ENCODE data around the gene CUX1. TPM values are rescaled to one million over a fixed set of nuclear protein-coding genes. Genes with fewer than 3 reads are reported as not detected.
"Not testable (repeated sequence)": the region's sequence is repeated elsewhere in the genome, so short reads cannot be mapped to it uniquely, and the experiment has no call there.

The CUX1 gene
- polyA plus RNA-seq, 3 donors from 2014 or later: 3.1 to 25.9 (median 12.5) TPM

DNA sequence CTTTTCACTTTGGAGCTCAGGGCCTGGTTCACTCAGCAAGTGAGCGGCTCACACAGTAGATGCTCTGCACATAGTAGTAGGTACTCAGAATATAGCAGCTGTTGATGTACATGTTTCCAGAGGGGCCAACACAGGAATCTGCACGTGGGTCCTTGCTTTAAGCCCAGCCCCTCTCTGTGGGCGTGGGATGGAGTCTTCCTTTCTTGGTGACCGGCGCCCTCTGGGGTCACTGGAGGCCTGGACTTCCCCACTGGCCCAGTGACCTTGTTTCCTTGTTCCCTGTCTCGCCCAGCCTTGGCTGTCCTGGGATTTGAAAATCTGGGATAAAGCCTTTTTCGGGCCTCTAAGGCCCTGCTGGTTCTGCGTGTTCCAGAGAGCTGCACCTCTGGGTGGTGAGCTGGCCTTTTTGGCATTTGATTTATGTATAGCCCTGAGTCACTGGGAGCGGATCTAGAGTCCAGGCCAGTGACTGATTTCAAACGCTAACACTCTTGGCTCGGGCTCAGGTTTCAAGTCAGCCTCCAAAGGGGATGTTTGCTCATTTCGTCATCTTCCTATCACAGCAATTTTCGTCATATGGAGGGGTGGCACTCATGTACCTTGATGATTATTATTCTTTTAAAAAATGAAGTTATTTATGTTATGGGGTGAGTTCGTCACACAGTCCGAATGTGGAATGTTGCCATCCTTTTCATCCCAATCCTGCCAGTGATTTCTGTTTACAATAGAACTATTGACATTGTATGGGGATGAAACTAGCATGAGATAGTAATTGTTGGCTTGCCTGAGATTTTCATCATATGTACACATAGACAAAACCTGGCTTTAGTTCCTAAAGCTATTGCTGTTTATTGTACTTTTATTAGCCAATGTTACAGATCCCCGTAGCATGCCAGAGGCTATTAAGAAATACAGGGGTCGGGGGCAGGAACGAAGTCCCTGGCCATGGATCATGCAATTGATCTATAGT is 65.5 kb downstream of the CUX1 start:
- no peak overlapping the region for H3K4me3 Mint-ChIP-seq

DNA sequence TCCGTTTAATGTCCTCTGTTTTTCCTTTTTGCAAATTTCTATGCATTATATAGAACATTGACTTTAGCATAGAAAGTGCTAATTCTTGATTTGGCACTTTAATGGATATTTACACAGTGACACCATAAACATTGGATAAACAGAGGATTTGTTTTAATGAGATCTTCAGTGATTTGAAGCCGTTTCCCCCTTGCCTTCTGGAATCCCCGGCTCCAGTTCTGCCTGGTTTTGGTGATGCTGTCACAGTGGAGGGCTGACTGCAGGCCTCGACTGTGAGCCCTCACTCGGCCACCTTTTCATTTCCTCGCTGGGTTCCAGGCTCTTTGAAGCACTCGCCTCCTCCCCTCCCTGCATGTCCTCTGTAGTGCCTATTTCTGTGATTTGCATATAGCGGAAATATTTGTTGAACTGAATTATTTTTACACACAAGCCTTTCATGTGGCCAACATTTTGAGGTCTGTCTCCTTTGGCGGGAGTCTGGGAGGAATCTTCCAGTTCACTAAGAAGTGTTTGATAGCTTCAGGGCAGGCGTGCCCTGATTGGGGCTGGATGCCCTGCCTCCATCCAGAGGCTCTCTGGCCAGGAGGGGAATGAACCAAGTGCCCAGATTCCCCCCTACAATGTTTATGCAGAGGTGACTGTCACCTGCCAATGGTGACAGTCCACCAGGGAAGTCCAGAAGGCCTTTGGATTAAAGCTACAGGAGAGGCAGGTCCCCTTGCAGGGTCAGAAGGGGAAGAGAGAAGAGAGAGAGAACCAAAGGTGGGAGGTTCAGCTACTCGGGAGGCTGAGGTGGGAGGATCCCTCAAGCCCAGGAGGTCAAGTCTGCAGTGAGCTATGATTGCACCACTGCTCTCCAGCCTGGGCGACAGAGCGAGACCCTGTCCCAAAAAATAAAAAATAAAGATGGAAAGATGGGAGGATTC is 67.5 kb downstream of the CUX1 start:
- peaks cover 20 to 40% of the 10 kb centered on the region in 2 donors for H3K4me1 Mint-ChIP-seq
- DNase-seq: no peak

More for the DNA sequence above, 65.5 kb downstream of the CUX1 start:
- Mint-ChIP-seq H3K9me3 (no peaks in the 10 kb centered on the region), H3K36me3 (no peaks in the 10 kb centered on the region), H3K27me3 (ENCODE audit: low read depth in 3 of 3) (peaks cover 0 to 2% (median 0%) of the 10 kb centered on the region in 3 donors), H3K4me1 (peaks cover 21 to 39% of the 10 kb centered on the region in 2 donors), H3K27ac (no peak overlapping the region)
- DNase-seq: no peak

DNA sequence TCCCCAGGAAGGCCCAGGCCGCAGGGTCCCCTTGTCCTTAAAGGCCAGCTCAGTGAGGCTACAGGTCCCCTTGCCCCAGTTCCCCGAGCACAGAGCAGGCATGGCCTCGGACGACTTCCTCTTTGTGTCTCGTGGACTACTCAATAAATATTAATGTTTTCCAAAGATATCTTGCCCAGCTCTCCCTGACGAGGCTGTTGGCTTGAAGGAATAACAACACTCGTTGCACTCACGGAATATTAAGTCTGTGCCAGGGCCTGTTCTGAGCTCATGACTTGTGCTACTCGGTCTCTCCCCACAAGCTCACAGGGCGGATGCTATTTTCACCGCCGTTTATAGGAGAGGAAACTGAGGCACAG is 68.2 kb downstream of the CUX1 start:
- H3K36me3 Mint-ChIP-seq: no peaks in the 10 kb centered on the region
- no peak for DNase-seq
- H3K4me1 Mint-ChIP-seq: peaks cover 18 to 40% of the 10 kb centered on the region in 2 donors
- no peak overlapping the region for H3K27ac Mint-ChIP-seq
- H3K4me3 Mint-ChIP-seq: no peak overlapping the region
- peaks cover 0 to 2% (median 0%) of the 10 kb centered on the region in 3 donors for H3K27me3 Mint-ChIP-seq (ENCODE audit: low read depth in 3 of 3)
- H3K9me3 Mint-ChIP-seq: no peaks in the 10 kb centered on the region

More for the DNA sequence above, 67.5 kb downstream of the CUX1 start:
- H3K36me3 Mint-ChIP-seq: no peaks in the 10 kb centered on the region
- H3K9me3 Mint-ChIP-seq: no peaks in the 10 kb centered on the region
- H3K27ac Mint-ChIP-seq: peak overlapping the region in 5 of 6 donors; percentile 22 to 71 (median 55)
- H3K4me3 Mint-ChIP-seq: peak overlapping the region in 1 of 5 donors; percentile 38
- peaks cover 0 to 2% (median 0%) of the 10 kb centered on the region in 3 donors for H3K27me3 Mint-ChIP-seq (ENCODE audit: low read depth in 3 of 3)

DNA sequence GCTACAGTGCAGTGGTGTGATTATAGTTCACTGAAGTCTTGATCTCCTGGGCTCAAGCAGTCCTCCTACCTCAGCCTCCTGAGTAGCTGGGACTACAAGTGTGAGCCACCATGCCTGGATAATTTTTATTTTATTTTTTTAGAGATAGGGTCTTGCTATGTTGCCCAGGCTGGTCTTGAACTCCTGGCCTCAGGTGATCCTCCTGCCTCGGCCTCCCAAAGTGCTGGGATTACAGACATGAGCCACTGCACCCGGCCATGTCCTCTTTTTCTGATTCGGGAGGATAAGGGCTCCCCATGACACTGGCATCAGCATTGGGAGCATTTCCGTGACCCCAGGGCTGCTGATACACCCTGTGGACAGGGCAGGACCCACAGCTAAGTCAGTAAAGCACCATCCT is 69.9 kb downstream of the CUX1 start:
- H3K4me1 Mint-ChIP-seq: peaks cover 19 to 46% of the 10 kb centered on the region in 2 donors
- not testable (repeated sequence) for H3K4me3 Mint-ChIP-seq; H3K36me3 Mint-ChIP-seq; DNase-seq; H3K27ac Mint-ChIP-seq; H3K27me3 Mint-ChIP-seq (ENCODE audit: low read depth in 3 of 3); H3K9me3 Mint-ChIP-seq

DNA sequence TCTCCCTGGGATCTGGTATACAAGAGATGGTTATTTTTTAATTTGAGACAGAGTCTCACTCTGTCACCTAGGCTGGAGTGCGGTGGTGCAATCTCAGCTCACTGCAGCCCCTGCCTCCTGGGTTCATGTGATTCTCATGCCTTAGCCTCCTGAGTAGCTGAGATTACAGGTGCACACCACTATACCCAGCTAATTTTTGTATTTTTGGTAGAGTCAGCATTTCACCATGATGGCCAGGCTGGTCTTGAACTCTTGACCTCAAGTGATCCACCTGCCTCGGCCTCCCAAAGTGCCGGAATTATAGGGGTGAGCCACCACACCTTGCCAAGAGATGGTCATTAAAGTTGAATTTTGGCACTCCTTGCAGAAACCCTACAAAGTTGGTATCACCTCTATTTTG is 71.1 kb downstream of the CUX1 start:
- not testable (repeated sequence) for H3K9me3 Mint-ChIP-seq; H3K36me3 Mint-ChIP-seq; H3K4me3 Mint-ChIP-seq; H3K27me3 Mint-ChIP-seq (ENCODE audit: low read depth in 3 of 3); DNase-seq
- peaks cover 19 to 48% of the 10 kb centered on the region in 2 donors for H3K4me1 Mint-ChIP-seq
- H3K27ac Mint-ChIP-seq: peak overlapping the region in 1 of 6 donors; percentile 38

DNA sequence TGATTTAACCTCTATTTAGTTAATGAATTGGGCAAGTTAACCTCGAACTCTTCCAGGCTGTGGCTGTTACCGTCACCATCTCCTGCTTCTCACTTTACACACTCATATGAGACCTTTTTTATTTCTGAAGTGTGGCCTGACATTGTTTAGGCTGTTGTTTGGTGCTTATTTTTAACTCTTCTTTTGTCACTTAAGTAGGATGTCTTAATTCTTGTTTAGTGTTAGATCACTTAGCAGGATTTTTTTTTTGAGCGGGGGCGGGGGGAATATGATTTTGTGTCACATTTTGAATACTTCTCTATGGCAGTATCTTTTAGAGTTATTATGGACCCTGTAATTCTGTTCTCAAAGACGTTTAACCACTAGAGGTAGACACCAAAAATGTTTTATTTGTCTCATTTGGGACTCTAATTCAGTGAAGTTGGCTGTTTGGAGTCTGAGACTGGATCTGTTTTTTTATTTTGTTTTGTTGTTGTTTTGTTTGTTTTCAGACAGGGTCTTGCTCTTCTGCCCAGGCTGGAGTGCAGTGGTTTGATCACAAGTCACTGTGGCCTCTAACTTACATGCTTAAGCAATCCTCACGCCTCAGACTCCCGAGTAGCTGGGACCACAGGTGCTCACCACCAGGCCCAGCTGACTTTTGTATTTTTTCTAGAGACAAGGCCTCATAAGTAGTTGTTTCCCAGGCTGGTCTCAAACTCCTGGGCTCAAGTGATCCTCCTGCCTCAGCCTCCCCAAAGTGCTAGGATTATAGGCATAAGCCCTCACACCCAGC is 73.5 kb downstream of the CUX1 start:
- no peak overlapping the region for H3K4me3 Mint-ChIP-seq
- no peaks in the 10 kb centered on the region for H3K36me3 Mint-ChIP-seq
- no peaks in the 10 kb centered on the region for H3K9me3 Mint-ChIP-seq
- H3K27me3 Mint-ChIP-seq (ENCODE audit: low read depth in 3 of 3): peaks cover 0 to 2% (median 2%) of the 10 kb centered on the region in 3 donors
- H3K27ac Mint-ChIP-seq: peak overlapping the region in 1 of 6 donors; percentile 2
- DNase-seq: no peak
- peaks cover 6 to 33% of the 10 kb centered on the region in 2 donors for H3K4me1 Mint-ChIP-seq

DNA sequence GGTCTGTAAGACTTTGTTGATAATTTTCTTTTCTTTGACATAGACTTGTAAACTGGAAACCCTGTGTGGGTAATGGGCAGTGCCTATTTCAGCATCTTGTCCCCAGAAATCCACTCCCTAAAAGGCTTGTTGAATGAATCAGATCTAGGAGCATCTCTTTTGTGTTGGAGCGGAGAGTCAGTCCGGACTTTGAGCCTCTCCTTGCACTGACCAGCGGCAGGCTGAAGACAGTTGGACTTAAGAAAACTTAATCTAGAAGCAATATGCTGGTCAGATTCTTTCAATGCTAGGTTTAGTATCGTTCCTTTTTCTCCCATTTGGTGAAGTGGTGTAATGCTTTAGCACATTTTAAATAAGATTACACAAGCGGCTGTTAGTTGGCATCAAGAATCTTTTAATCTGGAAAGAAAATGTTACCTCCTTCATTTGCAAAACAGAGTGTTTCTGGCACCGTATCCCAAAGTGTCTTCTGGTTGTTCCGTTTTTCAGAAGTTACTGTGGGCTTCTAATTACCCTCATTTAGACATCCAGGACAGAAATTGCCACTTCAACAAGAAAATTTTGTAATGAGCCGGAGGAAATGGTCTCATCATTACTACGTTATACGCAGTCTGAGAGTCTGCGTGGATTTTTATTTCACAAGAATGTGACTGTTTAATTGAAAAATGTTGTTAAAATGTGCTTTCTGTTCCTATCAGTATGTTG is 74.7 kb downstream of the CUX1 start:
- peaks cover 0 to 2% (median 2%) of the 10 kb centered on the region in 3 donors for H3K27me3 Mint-ChIP-seq (ENCODE audit: low read depth in 3 of 3)
- H3K9me3 Mint-ChIP-seq: no peaks in the 10 kb centered on the region
- H3K27ac Mint-ChIP-seq: no peak overlapping the region
- H3K4me3 Mint-ChIP-seq: no peak overlapping the region
- H3K4me1 Mint-ChIP-seq: peaks cover 9 to 40% of the 10 kb centered on the region in 2 donors
- no peak for DNase-seq
- H3K36me3 Mint-ChIP-seq: no peaks in the 10 kb centered on the region

DNA sequence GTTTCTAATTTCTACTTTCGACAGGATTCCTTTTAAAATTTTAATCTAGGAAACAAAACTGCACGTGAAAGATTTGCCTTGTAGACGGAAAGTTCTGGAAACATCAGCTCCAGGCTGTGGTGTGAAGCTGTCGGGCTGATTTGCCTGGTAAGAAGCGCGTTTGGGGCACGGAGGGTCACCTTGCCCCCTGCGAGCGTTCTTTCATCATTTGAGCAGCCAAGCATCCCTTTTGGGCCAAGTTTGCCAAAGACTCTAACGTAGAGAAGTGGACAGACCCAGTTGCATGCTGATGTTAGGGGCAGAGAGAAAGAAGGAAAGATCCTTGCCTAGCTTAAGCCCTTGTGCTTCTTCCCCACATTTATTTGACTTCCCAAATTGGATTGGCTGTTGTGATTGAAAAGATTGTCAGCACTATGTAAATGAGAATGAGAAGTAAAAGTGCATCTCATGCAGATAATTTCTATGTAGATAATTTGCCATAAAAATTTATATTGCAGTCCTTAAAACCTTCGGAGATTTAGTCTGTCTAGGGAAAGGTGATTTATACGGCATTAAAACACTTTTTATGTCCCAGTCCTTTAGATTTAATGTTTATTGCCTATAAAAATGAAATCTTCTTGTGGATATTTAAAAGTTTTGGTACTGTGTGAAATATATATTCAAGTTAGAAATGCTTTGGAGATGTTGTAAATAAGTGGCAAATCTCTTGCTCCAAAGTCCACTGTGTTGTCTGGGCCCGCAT is 76.1 kb downstream of the CUX1 start:
- no peak overlapping the region for H3K27ac Mint-ChIP-seq
- H3K4me3 Mint-ChIP-seq: no peak overlapping the region
- no peaks in the 10 kb centered on the region for H3K36me3 Mint-ChIP-seq
- DNase-seq: no peak
- H3K9me3 Mint-ChIP-seq: no peaks in the 10 kb centered on the region
- peaks cover 0 to 2% (median 2%) of the 10 kb centered on the region in 3 donors for H3K27me3 Mint-ChIP-seq (ENCODE audit: low read depth in 3 of 3)
- H3K4me1 Mint-ChIP-seq: peaks cover 13 to 40% of the 10 kb centered on the region in 2 donors

DNA sequence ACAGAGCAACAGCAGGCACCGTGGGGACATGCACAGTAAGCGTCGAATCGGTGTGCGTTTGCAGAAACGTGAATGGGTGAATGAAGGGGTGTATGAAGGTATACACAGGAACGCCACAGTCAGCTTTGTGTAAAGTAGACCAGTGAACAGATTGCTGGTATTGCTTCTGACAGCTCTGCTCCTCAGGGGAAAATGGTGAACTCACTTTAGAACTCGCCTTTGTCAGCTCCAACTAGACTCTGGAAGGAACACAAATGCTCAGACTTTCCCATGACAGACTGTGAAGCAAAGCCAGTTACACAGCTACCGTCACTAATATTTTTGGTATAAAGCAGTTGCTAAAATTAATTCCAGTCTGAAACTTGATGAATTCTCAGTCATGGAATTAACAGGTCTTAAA is 78.9 kb downstream of the CUX1 start:
- Mint-ChIP-seq H3K27me3 (ENCODE audit: low read depth in 3 of 3) (peaks cover 0 to 6% (median 2%) of the 10 kb centered on the region in 3 donors), H3K27ac (no peak overlapping the region), H3K9me3 (no peaks in the 10 kb centered on the region), H3K4me3 (no peak overlapping the region), H3K4me1 (peaks cover 11 to 39% of the 10 kb centered on the region in 2 donors), H3K36me3 (no peaks in the 10 kb centered on the region)
- DNase-seq: no peak

DNA sequence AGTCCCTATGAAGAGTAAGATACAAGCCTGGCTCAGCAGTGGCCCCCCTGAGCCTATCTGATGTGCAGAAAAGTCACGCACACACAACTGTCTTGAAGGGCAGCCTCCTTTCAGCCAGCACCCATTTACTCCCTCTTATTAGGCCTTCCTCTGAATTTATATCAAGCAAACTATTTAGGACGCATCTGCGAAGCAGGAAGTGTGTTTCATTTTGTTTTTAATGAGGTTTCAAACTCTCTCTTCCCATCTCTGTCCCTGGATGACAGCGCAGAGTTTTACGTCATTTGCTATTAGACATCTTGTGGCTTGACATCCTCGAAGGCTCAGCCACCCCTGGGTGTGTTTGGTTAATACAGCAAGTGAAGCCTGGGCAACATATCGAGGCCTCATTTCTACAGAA is 79.5 kb downstream of the CUX1 start:
- DNase-seq: no peak
- no peak overlapping the region for H3K4me3 Mint-ChIP-seq
- peaks cover 10 to 35% of the 10 kb centered on the region in 2 donors for H3K4me1 Mint-ChIP-seq
- no peaks in the 10 kb centered on the region for H3K9me3 Mint-ChIP-seq
- no peak overlapping the region for H3K27ac Mint-ChIP-seq
- no peaks in the 10 kb centered on the region for H3K36me3 Mint-ChIP-seq
- peaks cover 0 to 6% (median 2%) of the 10 kb centered on the region in 3 donors for H3K27me3 Mint-ChIP-seq (ENCODE audit: low read depth in 3 of 3)

DNA sequence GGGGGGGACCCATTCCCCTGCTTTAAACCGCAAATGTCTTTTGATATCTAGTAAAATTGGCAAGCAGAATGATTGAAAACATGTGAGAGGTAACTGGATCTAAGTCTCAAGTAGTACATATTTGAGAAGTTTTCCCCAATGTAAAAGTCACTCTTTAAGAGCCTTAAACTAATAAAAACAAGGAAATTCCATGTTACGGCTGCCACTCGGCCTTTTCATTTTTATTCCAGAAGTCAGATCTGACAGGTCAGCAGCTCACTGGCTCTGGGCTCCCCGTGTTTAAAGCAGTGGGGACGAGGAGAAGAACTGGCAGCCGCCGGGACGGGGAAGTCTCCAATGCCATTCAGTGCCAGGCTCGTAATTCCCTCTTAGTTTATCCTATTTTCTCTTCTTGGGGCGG is 80.7 kb downstream of the CUX1 start:
- H3K27me3 Mint-ChIP-seq (ENCODE audit: low read depth in 3 of 3): peaks cover 0 to 6% (median 2%) of the 10 kb centered on the region in 3 donors
- no peak overlapping the region for H3K27ac Mint-ChIP-seq
- no peak overlapping the region for H3K4me3 Mint-ChIP-seq
- peaks cover 17 to 41% of the 10 kb centered on the region in 2 donors for H3K4me1 Mint-ChIP-seq
- DNase-seq: no peak
- no peaks in the 10 kb centered on the region for H3K9me3 Mint-ChIP-seq
- no peaks in the 10 kb centered on the region for H3K36me3 Mint-ChIP-seq

DNA sequence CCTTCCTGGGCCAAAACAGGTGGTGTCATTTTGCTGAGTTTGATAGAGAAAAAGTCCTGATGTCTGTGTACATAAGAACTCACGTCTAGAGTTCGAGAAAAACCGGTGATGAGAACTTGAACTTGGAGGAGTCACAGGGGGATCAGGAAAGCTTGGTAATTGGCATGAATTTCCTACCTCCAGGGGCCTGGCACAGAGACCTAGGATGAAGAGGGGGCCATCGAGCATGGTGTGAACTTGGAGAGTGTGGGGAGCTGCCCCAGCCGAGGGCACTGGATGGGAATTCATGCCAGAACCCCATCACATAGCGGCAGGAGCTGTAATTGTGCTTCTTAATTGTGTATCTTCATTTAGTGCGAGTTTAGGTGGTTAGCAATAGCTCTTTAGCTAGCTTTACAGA is 82.2 kb downstream of the CUX1 start:
- Mint-ChIP-seq H3K4me1 (peaks cover 19 to 48% of the 10 kb centered on the region in 2 donors), H3K9me3 (no peaks in the 10 kb centered on the region), H3K27ac (peak overlapping the region in 1 of 6 donors; percentile 22), H3K4me3 (no peak overlapping the region), H3K36me3 (no peaks in the 10 kb centered on the region), H3K27me3 (ENCODE audit: low read depth in 3 of 3) (peaks cover 2 to 4% (median 2%) of the 10 kb centered on the region in 3 donors)
- no peak for DNase-seq

Data from immature natural killer cell (primary cell).